ENCODE measurements around the gene TIMM13.

TIMM13 gene

GRCh38 chr19:2444251-2445002, 17.0 kb upstream of the TIMM13 start:
- Histone ChIP-seq H3K4me3 (ENCODE audit: low read depth in 1 of 2, low read length in 2 of 2) (no peak overlapping the region), H3K36me3 (ENCODE audit: insufficient read depth, low read length) (peaks cover 75% of the 10 kb centered on the region), H4K20me1 (ENCODE audit: insufficient read depth, low read length) (peaks cover 82% of the 10 kb centered on the region), H3K27ac (ENCODE audit: low read length) (no peak overlapping the region), H2AFZ (ENCODE audit: low read depth, low read length) (no peak overlapping the region), H3K4me2 (ENCODE audit: insufficient read depth, low read length) (no peak overlapping the region), H3K4me1 (ENCODE audit: insufficient read depth, low read length) (peaks cover 11% of the 10 kb centered on the region; the same call in 1 of the 2 replicates), H3K79me2 (ENCODE audit: insufficient read depth, low read length) (peaks cover 91% of the 10 kb centered on the region), H3K9ac (ENCODE audit: low read depth, low read length) (no peak overlapping the region), H3K27me3 (ENCODE audit: insufficient read depth, low read length, poor library complexity) (no peaks in the 10 kb centered on the region), H3K9me3 (ENCODE audit: insufficient read depth, low read length, severe bottlenecking) (no peaks in the 10 kb centered on the region)
- no peak for DNase-seq
- no peak for TF ChIP-seq EZH2 (IDR thresholded peaks at IDR 0.05; ENCODE audit: borderline replicate concordance, low read depth, low read length, severe bottlenecking)
- TF ChIP-seq CTCF (IDR thresholded peaks at IDR 0.05; ENCODE audit: borderline replicate concordance, extremely low read depth, low read length, poor library complexity, severe bottlenecking) = no peak
- no peak for ATAC-seq (ENCODE audit: insufficient read depth, low read depth)

GRCh38 chr19:2443785-2444182, 16.4 kb upstream of the TIMM13 start:
- Histone ChIP-seq H4K20me1 (ENCODE audit: insufficient read depth, low read length) (peaks cover 81% of the 10 kb centered on the region), H3K27me3 (ENCODE audit: insufficient read depth, low read length, poor library complexity) (no peaks in the 10 kb centered on the region), H3K79me2 (ENCODE audit: insufficient read depth, low read length) (peaks cover 91% of the 10 kb centered on the region), H3K9ac (ENCODE audit: low read depth, low read length) (no peak overlapping the region), H3K4me1 (ENCODE audit: insufficient read depth, low read length) (peaks cover 11% of the 10 kb centered on the region; the same call in 1 of the 2 replicates), H2AFZ (ENCODE audit: low read depth, low read length) (no peak overlapping the region), H3K36me3 (ENCODE audit: insufficient read depth, low read length) (peaks cover 75% of the 10 kb centered on the region), H3K4me3 (ENCODE audit: low read depth in 1 of 2, low read length in 2 of 2) (no peak overlapping the region), H3K4me2 (ENCODE audit: insufficient read depth, low read length) (no peak overlapping the region), H3K27ac (ENCODE audit: low read length) (no peak overlapping the region), H3K9me3 (ENCODE audit: insufficient read depth, low read length, severe bottlenecking) (no peaks in the 10 kb centered on the region)
- no peak for DNase-seq
- ATAC-seq (ENCODE audit: insufficient read depth, low read depth) = no peak
- TF ChIP-seq CTCF (IDR thresholded peaks at IDR 0.05; ENCODE audit: borderline replicate concordance, extremely low read depth, low read length, poor library complexity, severe bottlenecking) (no peak), EZH2 (IDR thresholded peaks at IDR 0.05; ENCODE audit: borderline replicate concordance, low read depth, low read length, severe bottlenecking) (no peak)

GRCh38 chr19:2443116-2443784, 15.9 kb upstream of the TIMM13 start:
- peaks cover 75% of the 10 kb centered on the region for H3K36me3 ChIP-seq (ENCODE audit: insufficient read depth, low read length)

More at GRCh38 chr19:2443116-2443784, 15.9 kb upstream of the TIMM13 start:
- ATAC-seq (ENCODE audit: insufficient read depth, low read depth) (no peak), DNase-seq (no peak)
- no peak overlapping the region for H3K9ac ChIP-seq (ENCODE audit: low read depth, low read length)
- H2AFZ ChIP-seq (ENCODE audit: low read depth, low read length) = no peak overlapping the region
- H3K9me3 ChIP-seq (ENCODE audit: insufficient read depth, low read length, severe bottlenecking) = no peaks in the 10 kb centered on the region
- no peaks in the 10 kb centered on the region for H3K27me3 ChIP-seq (ENCODE audit: insufficient read depth, low read length, poor library complexity)
- H3K79me2 ChIP-seq (ENCODE audit: insufficient read depth, low read length) = peaks cover 91% of the 10 kb centered on the region
- H3K4me3 ChIP-seq (ENCODE audit: low read depth in 1 of 2, low read length in 2 of 2) = no peak overlapping the region
- H3K4me1 ChIP-seq (ENCODE audit: insufficient read depth, low read length) = peaks cover 11% of the 10 kb centered on the region; the same call in 1 of the 2 replicates
- H4K20me1 ChIP-seq (ENCODE audit: insufficient read depth, low read length) = peaks cover 80% of the 10 kb centered on the region
- H3K4me2 ChIP-seq (ENCODE audit: insufficient read depth, low read length) = no peak overlapping the region
- TF ChIP-seq EZH2 (IDR thresholded peaks at IDR 0.05; ENCODE audit: borderline replicate concordance, low read depth, low read length, severe bottlenecking) (no peak), CTCF (IDR thresholded peaks at IDR 0.05; ENCODE audit: borderline replicate concordance, extremely low read depth, low read length, poor library complexity, severe bottlenecking) (no peak)
- no peak overlapping the region for H3K27ac ChIP-seq (ENCODE audit: low read length)
